H9 (cell line): ENCODE results near the gene SRPK1. TPM values are rescaled to one million over a fixed set of nuclear protein-coding genes. Genes with fewer than 3 reads are reported as not detected.

Source experiments
- DNase-seq: peaks from one replicate; pipeline ENCODE4 v3.0.0-alpha.2; 2017
- H2AFZ ChIP-seq: one replicate; pipeline ENCODE4 v1.6.1; 2013; ENCODE audit warnings: mild to moderate bottlenecking, low read length, control low read depth, moderate library complexity
- H2AK5ac ChIP-seq: 2 replicates; pipeline ENCODE4 v1.6.1; 2013; ENCODE audit warnings: low read length, control low read depth, mixed read lengths; ENCODE audit not compliant: insufficient read length
- H2BK120ac ChIP-seq: one replicate; pipeline ENCODE4 v1.6.1; 2013; ENCODE audit warnings: low read depth, mild to moderate bottlenecking, low read length, control low read depth, inconsistent platforms; ENCODE audit not compliant: poor library complexity, severe bottlenecking
- H2BK12ac ChIP-seq: 2 replicates; pipeline ENCODE4 v1.6.1; 2013; ENCODE audit warnings: low read length, control low read depth, mixed read lengths, low read depth; ENCODE audit not compliant: insufficient read length
- H2BK15ac ChIP-seq: 2 replicates; pipeline ENCODE4 v1.6.1; 2013; ENCODE audit warnings: low read depth, low read length, control low read depth
- H2BK20ac ChIP-seq: one replicate; pipeline ENCODE4 v1.6.1; 2013; ENCODE audit warnings: low read depth, mild to moderate bottlenecking, low read length, control low read depth, inconsistent platforms; ENCODE audit not compliant: poor library complexity, severe bottlenecking
- H2BK5ac ChIP-seq: 2 replicates; pipeline ENCODE4 v1.6.1; 2013; ENCODE audit warnings: low read length, control low read depth, mixed read lengths; ENCODE audit not compliant: insufficient read length
- H3K14ac ChIP-seq: 2 replicates; pipeline ENCODE4 v1.6.1; 2013; ENCODE audit warnings: low read length, control low read depth; ENCODE audit not compliant: insufficient read depth
- H3K18ac ChIP-seq: 2 replicates; pipeline ENCODE4 v1.6.1; 2013; ENCODE audit warnings: low read depth, mild to moderate bottlenecking, mixed read lengths, low read length, control low read depth; ENCODE audit not compliant: insufficient read length
- H3K23ac ChIP-seq: 2 replicates; pipeline ENCODE4 v1.6.1; 2013; ENCODE audit warnings: low read length, control low read depth, mixed read lengths, low read depth; ENCODE audit not compliant: insufficient read length
- H3K23me2 ChIP-seq: 2 replicates; pipeline ENCODE4 v1.6.1; 2013; ENCODE audit warnings: low read depth, mild to moderate bottlenecking, mixed read lengths, low read length, control low read depth; ENCODE audit not compliant: insufficient read length, poor library complexity, severe bottlenecking
- H3K27ac ChIP-seq: 2 replicates; pipeline ENCODE4 v1.5.1; 2013; ENCODE audit warnings: low read length, control low read depth, mixed read lengths, low read depth; ENCODE audit not compliant: insufficient read length
- H3K27me3 ChIP-seq: 2 replicates; pipeline ENCODE4 v1.6.1; 2013; ENCODE audit warnings: low read length, control low read depth, inconsistent platforms; ENCODE audit not compliant: insufficient read depth
- H3K4ac ChIP-seq: 2 replicates; pipeline ENCODE4 v1.6.1; 2013; ENCODE audit warnings: low read depth, mild to moderate bottlenecking, control low read depth, inconsistent platforms, low read length, moderate library complexity
- H3K4me1 ChIP-seq: 2 replicates; pipeline ENCODE4 v1.6.1; 2013; ENCODE audit warnings: low read length, control low read depth, inconsistent platforms; ENCODE audit not compliant: insufficient read depth
- H3K4me2 ChIP-seq: 2 replicates; pipeline ENCODE4 v1.6.1; 2013; ENCODE audit warnings: low read length, control low read depth, mixed read lengths; ENCODE audit not compliant: insufficient read length, insufficient read depth
- H3K56ac ChIP-seq: 2 replicates; pipeline ENCODE4 v1.6.1; 2013; ENCODE audit warnings: low read depth, mild to moderate bottlenecking, mixed read lengths, low read length, control low read depth; ENCODE audit not compliant: insufficient read length
- H3K79me1 ChIP-seq: 2 replicates; pipeline ENCODE4 v1.6.1; 2013; ENCODE audit warnings: low read depth, mild to moderate bottlenecking, moderate library complexity, low read length, control low read depth, inconsistent platforms; ENCODE audit not compliant: insufficient read depth, poor library complexity, severe bottlenecking
- H3K79me2 ChIP-seq: 2 replicates; pipeline ENCODE4 v1.6.1; 2013; ENCODE audit warnings: low read length, control low read depth, inconsistent platforms; ENCODE audit not compliant: insufficient read depth
- H3K9ac ChIP-seq: 2 replicates; pipeline ENCODE4 v1.6.1; 2013; ENCODE audit warnings: low read length, control low read depth, mixed read lengths; ENCODE audit not compliant: insufficient read length; ENCODE audit errors: extremely low read depth
- H3K9me3 ChIP-seq: one replicate; pipeline ENCODE4 v1.6.1; 2013; ENCODE audit warnings: low read depth, low read length, inconsistent platforms; ENCODE audit not compliant: control insufficient read depth
- H3T11ph ChIP-seq: one replicate; pipeline ENCODE4 v1.6.1; 2013; ENCODE audit warnings: mild to moderate bottlenecking, low read length, control low read depth, inconsistent platforms
- H4K20me1 ChIP-seq: one replicate; pipeline ENCODE4 v1.6.1; 2013; ENCODE audit not compliant: control insufficient read depth, insufficient read length, insufficient read depth
- H4K5ac ChIP-seq: 2 replicates; pipeline ENCODE4 v1.6.1; 2013; ENCODE audit warnings: low read depth, mild to moderate bottlenecking, mixed read lengths, low read length, control low read depth; ENCODE audit not compliant: insufficient read length
- H4K8ac ChIP-seq: replicated peaks from 2 replicates; pipeline ENCODE4 v1.6.1; 2013; ENCODE audit warnings: low read length, control low read depth, mixed read lengths, low read depth; ENCODE audit not compliant: insufficient read length
- H4K91ac ChIP-seq: 2 replicates; pipeline ENCODE4 v1.6.1; 2013; ENCODE audit warnings: low read depth, mild to moderate bottlenecking, moderate library complexity, mixed read lengths, low read length, control low read depth; ENCODE audit not compliant: insufficient read length
- H3K27ac Mint-ChIP-seq, 3 experiments: 2 replicates in 2 of 3; 3 replicates in 1 of 3; pipeline ENCODE4 v1.8.0; 2020 to 2021; ENCODE audit warnings: mixed read lengths in 3 of 3, mild to moderate bottlenecking in 1 of 3, moderate library complexity in 1 of 3
- H3K27me3 Mint-ChIP-seq: 2 replicates; pipeline ENCODE4 v1.8.0; 2021; ENCODE audit warnings: low read depth, mild to moderate bottlenecking, moderate library complexity, mixed read lengths
- H3K36me3 Mint-ChIP-seq, 3 experiments: 2 replicates in 2 of 3; 3 replicates in 1 of 3; pipeline ENCODE4 v1.8.0; 2020 to 2021; ENCODE audit warnings: low read depth in 3 of 3, mixed read lengths in 3 of 3; ENCODE audit not compliant: insufficient read depth in 1 of 3
- H3K4me1 Mint-ChIP-seq, 2 experiments: 2 replicates each; pipeline ENCODE4 v1.8.0; 2020; ENCODE audit warnings: mixed read lengths in 2 of 2
- H3K4me3 Mint-ChIP-seq, 2 experiments: 2 replicates in 1 of 2; 3 replicates in 1 of 2; pipeline ENCODE4 v1.8.0; 2020 to 2021; ENCODE audit warnings: mild to moderate bottlenecking in 2 of 2, mixed read lengths in 2 of 2, moderate library complexity in 1 of 2
- H3K9me3 Mint-ChIP-seq, 2 experiments: 2 replicates in 1 of 2; 3 replicates in 1 of 2; pipeline ENCODE4 v1.8.0; 2020; ENCODE audit warnings: mild to moderate bottlenecking in 2 of 2, mixed read lengths in 2 of 2, moderate library complexity in 1 of 2
- WGBS: extraction: QIAGEN DNeasy Blood & Tissue Kit; methylation state at CpG from one replicate; pipeline ENCODE4 v1.1.7; 2013; ENCODE audit warnings: missing lambda C conversion rate, low lambda C conversion rate, mixed read lengths; ENCODE audit not compliant: insufficient read length; ENCODE audit errors: extremely low coverage; 5-methylcytosine and 5-hydroxymethylcytosine counted together
- total RNA-seq: library from RNA; stranded (reverse); gene quantifications from 2 replicates; pipeline ENCODE4 v1.2.1, GENCODE V29; 2021
- TF ChIP-seq, protein P1 (sequence below): fragments of 200-600 bp; sonication (generic); conservative IDR thresholded peaks from 3 replicates; pipeline ENCODE4 v1.8.0; 2021; ENCODE audit warnings: antibody characterized with exemption, mild to moderate bottlenecking

The SRPK1 gene
- total RNA-seq, 1 experiment from 2014 or later, result 93.2 TPM

DNA sequence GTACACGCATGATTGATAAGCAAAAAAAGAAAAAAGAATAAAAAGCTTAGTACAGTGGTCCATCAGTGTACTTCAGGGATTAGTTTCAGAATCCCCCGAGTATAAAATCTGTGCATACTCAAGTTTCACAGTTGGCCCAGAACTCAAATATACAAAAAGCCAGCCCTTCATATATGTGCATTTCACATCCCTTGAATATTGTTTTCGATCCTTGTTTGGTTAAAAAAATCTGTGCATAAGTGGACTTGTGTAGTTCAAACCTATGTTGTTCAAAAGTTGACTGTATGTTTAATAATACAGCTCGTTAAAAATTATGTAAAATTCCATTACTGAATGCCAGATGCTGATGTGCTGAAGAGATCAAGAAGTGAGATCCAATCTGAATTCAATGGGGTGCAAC lies 61.5 kb downstream of the SRPK1 start:
- peaks cover 24% of the 10 kb centered on the region in 2 experiments for H3K4me1 Mint-ChIP-seq
- DNase-seq, result no peak
- Histone ChIP-seq H2BK20ac (no peak overlapping the region), H3K27ac (no peak overlapping the region), H2BK15ac (no peak overlapping the region), H2BK120ac (no peak overlapping the region), H2AFZ (no peak overlapping the region), H3K9me3 (no peaks in the 10 kb centered on the region), H3K79me1 (no peaks in the 10 kb centered on the region), H4K20me1 (no peaks in the 10 kb centered on the region), H3K14ac (no peak overlapping the region), H3K4me1 (no peaks in the 10 kb centered on the region), H2BK5ac (no peak overlapping the region), H2AK5ac (no peak overlapping the region), H4K8ac (no peak overlapping the region), H3K23me2 (no peaks in the 10 kb centered on the region), H3K4ac (no peak overlapping the region), H3T11ph (no peak overlapping the region), H3K79me2 (no peaks in the 10 kb centered on the region; the same call in 1 of the 2 replicates), H3K4me2 (no peak overlapping the region), H2BK12ac (no peak overlapping the region), H3K23ac (no peak overlapping the region), H4K91ac (no peak overlapping the region), H3K18ac (no peak overlapping the region), H4K5ac (no peak overlapping the region), H3K27me3 (no peaks in the 10 kb centered on the region), H3K56ac (no peak overlapping the region), H3K9ac (no peak overlapping the region)
- no peaks in the 10 kb centered on the region for H3K27me3 Mint-ChIP-seq
- H3K4me3 Mint-ChIP-seq, result no peak overlapping the region
- no peaks in the 10 kb centered on the region for H3K9me3 Mint-ChIP-seq
- no CpG with 5 or more reads among the region's 4 CpGs for WGBS
- H3K27ac Mint-ChIP-seq, result no peak overlapping the region
- H3K36me3 Mint-ChIP-seq, result peaks cover 50 to 81% (median 74%) of the 10 kb centered on the region in 3 experiments
- TF ChIP-seq, protein P1, sequence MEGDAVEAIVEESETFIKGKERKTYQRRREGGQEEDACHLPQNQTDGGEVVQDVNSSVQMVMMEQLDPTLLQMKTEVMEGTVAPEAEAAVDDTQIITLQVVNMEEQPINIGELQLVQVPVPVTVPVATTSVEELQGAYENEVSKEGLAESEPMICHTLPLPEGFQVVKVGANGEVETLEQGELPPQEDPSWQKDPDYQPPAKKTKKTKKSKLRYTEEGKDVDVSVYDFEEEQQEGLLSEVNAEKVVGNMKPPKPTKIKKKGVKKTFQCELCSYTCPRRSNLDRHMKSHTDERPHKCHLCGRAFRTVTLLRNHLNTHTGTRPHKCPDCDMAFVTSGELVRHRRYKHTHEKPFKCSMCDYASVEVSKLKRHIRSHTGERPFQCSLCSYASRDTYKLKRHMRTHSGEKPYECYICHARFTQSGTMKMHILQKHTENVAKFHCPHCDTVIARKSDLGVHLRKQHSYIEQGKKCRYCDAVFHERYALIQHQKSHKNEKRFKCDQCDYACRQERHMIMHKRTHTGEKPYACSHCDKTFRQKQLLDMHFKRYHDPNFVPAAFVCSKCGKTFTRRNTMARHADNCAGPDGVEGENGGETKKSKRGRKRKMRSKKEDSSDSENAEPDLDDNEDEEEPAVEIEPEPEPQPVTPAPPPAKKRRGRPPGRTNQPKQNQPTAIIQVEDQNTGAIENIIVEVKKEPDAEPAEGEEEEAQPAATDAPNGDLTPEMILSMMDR, result no peak
